Endothelial cell (in vitro differentiated cells): ENCODE measurements around the gene HOXC10. TPM values are rescaled to one million over a fixed set of nuclear protein-coding genes. Genes with fewer than 3 reads are reported as not detected.

Experiments used
- DNase-seq: peaks from one replicate; pipeline ENCODE4 v3.0.0; 2021; ENCODE audit warnings: low spot score
- H3K27ac Mint-ChIP-seq: one replicate; pipeline ENCODE4 v1.8.0; 2021; ENCODE audit warnings: mixed read lengths, inconsistent platforms; ENCODE audit not compliant: unreplicated experiment
- H3K27me3 Mint-ChIP-seq: one replicate; pipeline ENCODE4 v1.8.0; 2021; ENCODE audit warnings: mild to moderate bottlenecking, moderate library complexity, mixed read lengths, inconsistent platforms; ENCODE audit not compliant: unreplicated experiment
- H3K36me3 Mint-ChIP-seq: one replicate; pipeline ENCODE4 v1.8.0; 2021; ENCODE audit warnings: mild to moderate bottlenecking, low read depth, mixed read lengths, inconsistent platforms; ENCODE audit not compliant: unreplicated experiment
- H3K4me1 Mint-ChIP-seq: one replicate; pipeline ENCODE4 v1.8.0; 2021; ENCODE audit warnings: mild to moderate bottlenecking, mixed read lengths, inconsistent platforms; ENCODE audit not compliant: unreplicated experiment
- H3K4me3 Mint-ChIP-seq: one replicate; pipeline ENCODE4 v1.8.0; 2021; ENCODE audit warnings: mild to moderate bottlenecking, mixed read lengths, inconsistent platforms; ENCODE audit not compliant: unreplicated experiment
- H3K9me3 Mint-ChIP-seq: one replicate; pipeline ENCODE4 v1.8.0; 2021; ENCODE audit warnings: mixed read lengths, inconsistent platforms; ENCODE audit not compliant: unreplicated experiment
- total RNA-seq: library from RNA; stranded (reverse); fragmentation: NEBNext Ultra II Directional; extraction: Animal tissue kit (Norgen Biotek cat#: 25700); gene quantifications from one replicate; pipeline ENCODE4 v1.2.1, GENCODE V29; 2021; ENCODE audit not compliant: unreplicated experiment
- TF ChIP-seq, protein P1 (sequence below): fragments of 200-600 bp; sonication (generic); IDR thresholded peaks from one replicate; pipeline ENCODE4 v1.5.0; 2021; ENCODE audit warnings: antibody characterized with exemption; ENCODE audit not compliant: unreplicated experiment

Gene HOXC10
- total RNA-seq, 1 donor from 2014 or later: 1.9 TPM

DNA sequence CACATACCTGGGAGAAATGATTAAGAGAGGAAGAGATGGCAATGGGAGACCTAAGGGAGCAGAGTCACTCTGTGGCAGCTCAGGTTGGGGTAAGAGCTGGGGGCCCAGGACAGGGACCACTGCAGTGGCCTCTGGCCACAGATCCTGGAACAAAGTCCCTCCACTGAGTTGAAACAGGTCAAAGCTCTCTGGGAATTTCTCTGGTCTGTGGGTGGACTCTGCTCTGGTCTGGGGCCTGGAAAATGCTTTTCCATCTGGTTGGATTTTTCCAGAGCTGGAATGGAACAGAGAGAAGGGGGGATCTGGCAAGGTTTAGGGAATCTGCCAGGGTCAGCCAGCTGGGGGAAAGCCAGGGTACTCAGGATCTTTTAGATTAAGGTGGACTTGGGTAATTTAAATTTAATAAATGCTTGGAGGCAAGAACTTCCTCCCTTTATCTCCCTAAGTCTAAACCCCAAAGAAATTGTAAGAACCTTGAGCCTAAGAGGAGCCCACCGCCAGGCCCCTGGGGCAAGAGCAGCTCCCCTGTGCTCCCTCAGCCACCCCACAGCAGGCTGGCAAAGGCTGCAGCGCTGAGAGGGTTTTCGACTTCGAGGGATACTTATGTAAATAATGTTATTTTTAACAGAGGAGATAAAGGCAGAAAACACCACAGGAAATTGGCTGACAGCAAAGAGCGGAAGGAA lies 3.7 kb downstream of the HOXC10 start:
- Mint-ChIP-seq H3K9me3 (no peaks in the 10 kb centered on the region), H3K4me3 (peak overlapping the region; percentile 60), H3K27ac (no peak overlapping the region), H3K27me3 (peaks cover 39% of the 10 kb centered on the region), H3K36me3 (peaks cover 4% of the 10 kb centered on the region), H3K4me1 (peaks cover 55% of the 10 kb centered on the region)
- TF ChIP-seq, protein P1, sequence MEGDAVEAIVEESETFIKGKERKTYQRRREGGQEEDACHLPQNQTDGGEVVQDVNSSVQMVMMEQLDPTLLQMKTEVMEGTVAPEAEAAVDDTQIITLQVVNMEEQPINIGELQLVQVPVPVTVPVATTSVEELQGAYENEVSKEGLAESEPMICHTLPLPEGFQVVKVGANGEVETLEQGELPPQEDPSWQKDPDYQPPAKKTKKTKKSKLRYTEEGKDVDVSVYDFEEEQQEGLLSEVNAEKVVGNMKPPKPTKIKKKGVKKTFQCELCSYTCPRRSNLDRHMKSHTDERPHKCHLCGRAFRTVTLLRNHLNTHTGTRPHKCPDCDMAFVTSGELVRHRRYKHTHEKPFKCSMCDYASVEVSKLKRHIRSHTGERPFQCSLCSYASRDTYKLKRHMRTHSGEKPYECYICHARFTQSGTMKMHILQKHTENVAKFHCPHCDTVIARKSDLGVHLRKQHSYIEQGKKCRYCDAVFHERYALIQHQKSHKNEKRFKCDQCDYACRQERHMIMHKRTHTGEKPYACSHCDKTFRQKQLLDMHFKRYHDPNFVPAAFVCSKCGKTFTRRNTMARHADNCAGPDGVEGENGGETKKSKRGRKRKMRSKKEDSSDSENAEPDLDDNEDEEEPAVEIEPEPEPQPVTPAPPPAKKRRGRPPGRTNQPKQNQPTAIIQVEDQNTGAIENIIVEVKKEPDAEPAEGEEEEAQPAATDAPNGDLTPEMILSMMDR: no peak
- DNase-seq: no peak

DNA sequence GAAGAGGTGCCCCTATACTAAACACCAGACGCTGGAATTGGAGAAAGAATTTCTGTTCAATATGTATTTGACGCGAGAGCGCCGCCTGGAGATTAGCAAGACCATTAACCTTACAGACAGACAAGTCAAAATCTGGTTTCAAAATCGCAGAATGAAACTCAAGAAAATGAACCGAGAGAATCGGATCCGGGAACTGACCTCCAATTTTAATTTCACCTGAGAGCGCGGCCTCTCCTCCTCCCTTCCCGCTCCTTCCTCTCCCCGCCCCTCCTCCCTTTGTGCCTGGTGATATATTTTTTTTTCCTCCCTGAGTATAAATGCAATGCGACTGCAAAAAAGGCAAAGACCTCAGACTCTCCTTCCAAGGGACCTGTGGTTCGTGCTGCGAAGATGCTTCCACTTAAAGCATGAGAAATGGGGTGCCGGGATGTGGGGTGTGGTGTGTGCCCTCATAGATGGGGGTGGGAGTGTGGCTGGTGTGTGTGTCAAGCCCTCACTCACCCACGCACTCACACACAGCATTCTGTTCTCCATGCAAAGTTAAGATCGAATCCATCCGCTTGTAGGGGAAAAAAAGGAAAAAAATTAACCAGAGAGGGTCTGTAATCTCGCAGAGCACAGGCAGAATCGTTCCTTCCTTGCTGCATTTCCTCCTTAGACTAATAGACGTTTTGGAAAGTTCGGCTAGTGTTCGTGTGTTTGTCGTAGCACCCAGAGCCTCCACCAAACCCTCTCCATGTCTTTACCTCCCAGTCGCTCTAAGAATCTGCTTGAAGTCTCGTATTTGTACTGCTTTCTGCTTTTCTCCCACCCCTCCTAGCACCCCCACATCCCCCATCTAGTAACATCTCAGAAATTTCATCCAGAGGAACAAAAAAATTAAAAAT lies 4.5 kb downstream of the HOXC10 start:
- H3K36me3 Mint-ChIP-seq: peaks cover 4% of the 10 kb centered on the region
- DNase-seq: no peak
- peaks cover 47% of the 10 kb centered on the region for H3K27me3 Mint-ChIP-seq
- peaks cover 55% of the 10 kb centered on the region for H3K4me1 Mint-ChIP-seq
- no peak overlapping the region for H3K27ac Mint-ChIP-seq
- H3K4me3 Mint-ChIP-seq: peak overlapping the region; percentile 60
- TF ChIP-seq, protein P1: peak; percentile 38
- no peaks in the 10 kb centered on the region for H3K9me3 Mint-ChIP-seq

DNA sequence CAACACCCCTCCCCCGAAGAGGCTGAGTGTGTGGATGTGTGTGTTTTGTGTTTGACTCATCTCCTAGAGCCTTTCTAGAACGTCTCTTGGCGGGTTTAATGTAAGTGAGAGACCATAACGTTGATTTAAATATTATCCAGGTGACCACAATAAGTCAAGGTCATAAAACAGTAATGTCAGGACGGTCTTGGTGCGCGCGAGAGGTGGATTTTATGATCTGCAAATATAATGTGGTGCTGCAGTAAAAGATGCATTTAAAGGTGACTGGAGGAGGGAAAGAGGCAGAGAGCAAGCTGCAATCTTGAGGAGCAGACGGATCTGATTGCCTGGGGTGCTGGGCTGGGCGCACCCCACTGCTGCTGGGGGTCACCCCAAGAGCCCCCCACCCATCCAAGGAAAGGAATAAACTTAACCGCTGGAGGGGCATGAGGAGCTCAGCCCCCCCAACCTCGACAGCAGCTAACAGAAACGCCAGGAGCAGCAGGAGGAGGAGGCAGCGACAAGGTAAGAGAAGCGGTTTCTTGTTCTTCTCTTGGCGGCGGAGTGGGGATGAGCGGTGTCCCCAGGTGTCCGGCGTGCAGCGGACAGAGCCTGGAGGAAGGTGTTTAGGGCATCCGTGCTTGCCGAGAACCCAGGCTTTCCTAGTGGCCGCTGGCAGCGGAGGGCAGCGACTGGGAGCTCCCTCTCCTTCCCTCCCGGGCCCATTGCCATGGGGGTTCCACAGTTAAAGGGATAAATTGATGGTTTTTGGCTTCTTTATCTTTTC lies 5.5 kb downstream of the HOXC10 start:
- H3K4me3 Mint-ChIP-seq: peak overlapping the region; percentile 19
- no peak for DNase-seq
- H3K4me1 Mint-ChIP-seq: peaks cover 57% of the 10 kb centered on the region

DNA sequence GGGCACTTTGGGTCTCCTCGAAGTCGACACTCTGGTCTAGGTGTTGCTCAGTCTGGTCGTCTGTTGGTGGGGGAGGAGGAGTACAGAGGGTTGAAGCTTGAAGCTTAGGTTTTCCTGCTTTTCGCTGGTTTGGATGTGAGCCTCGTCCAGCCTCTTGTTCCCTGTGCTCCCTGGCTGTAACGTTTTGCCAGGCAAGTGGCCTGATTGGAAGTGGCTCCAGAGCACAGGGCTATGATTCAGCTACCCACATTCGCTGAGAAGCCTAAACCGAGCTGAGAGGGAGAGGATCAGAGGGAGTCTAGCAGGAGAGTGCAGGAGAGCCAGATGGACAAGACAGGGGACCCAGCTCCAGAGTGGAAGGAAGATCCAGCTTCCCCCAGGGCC lies 6.1 kb downstream of the HOXC10 start:
- Mint-ChIP-seq H3K9me3 (no peaks in the 10 kb centered on the region), H3K27ac (no peak overlapping the region), H3K36me3 (peaks cover 4% of the 10 kb centered on the region), H3K4me3 (no peak overlapping the region), H3K27me3 (peaks cover 47% of the 10 kb centered on the region), H3K4me1 (peaks cover 54% of the 10 kb centered on the region)
- DNase-seq: no peak
- TF ChIP-seq, protein P1: no peak

More for the DNA sequence above, 5.5 kb downstream of the HOXC10 start:
- peaks cover 50% of the 10 kb centered on the region for H3K27me3 Mint-ChIP-seq
- H3K9me3 Mint-ChIP-seq: no peaks in the 10 kb centered on the region
- peaks cover 4% of the 10 kb centered on the region for H3K36me3 Mint-ChIP-seq
- no peak overlapping the region for H3K27ac Mint-ChIP-seq
- TF ChIP-seq, protein P1: no peak
